H9 (cell line): ENCODE measurements around the gene ECSCR. TPM values are rescaled to one million over a fixed set of nuclear protein-coding genes. Genes with fewer than 3 reads are reported as not detected.

Experiments
- DNase-seq: peaks from one replicate; pipeline ENCODE4 v3.0.0-alpha.2; 2017
- H2AFZ ChIP-seq: one replicate; pipeline ENCODE4 v1.6.1; 2013; ENCODE audit warnings: mild to moderate bottlenecking, low read length, control low read depth, moderate library complexity
- H2AK5ac ChIP-seq: 2 replicates; pipeline ENCODE4 v1.6.1; 2013; ENCODE audit warnings: low read length, control low read depth, mixed read lengths; ENCODE audit not compliant: insufficient read length
- H2BK120ac ChIP-seq: one replicate; pipeline ENCODE4 v1.6.1; 2013; ENCODE audit warnings: low read depth, mild to moderate bottlenecking, low read length, control low read depth, inconsistent platforms; ENCODE audit not compliant: poor library complexity, severe bottlenecking
- H2BK12ac ChIP-seq: 2 replicates; pipeline ENCODE4 v1.6.1; 2013; ENCODE audit warnings: low read length, control low read depth, mixed read lengths, low read depth; ENCODE audit not compliant: insufficient read length
- H2BK15ac ChIP-seq: 2 replicates; pipeline ENCODE4 v1.6.1; 2013; ENCODE audit warnings: low read depth, low read length, control low read depth
- H2BK20ac ChIP-seq: one replicate; pipeline ENCODE4 v1.6.1; 2013; ENCODE audit warnings: low read depth, mild to moderate bottlenecking, low read length, control low read depth, inconsistent platforms; ENCODE audit not compliant: poor library complexity, severe bottlenecking
- H2BK5ac ChIP-seq: 2 replicates; pipeline ENCODE4 v1.6.1; 2013; ENCODE audit warnings: low read length, control low read depth, mixed read lengths; ENCODE audit not compliant: insufficient read length
- H3K14ac ChIP-seq: 2 replicates; pipeline ENCODE4 v1.6.1; 2013; ENCODE audit warnings: low read length, control low read depth; ENCODE audit not compliant: insufficient read depth
- H3K18ac ChIP-seq: 2 replicates; pipeline ENCODE4 v1.6.1; 2013; ENCODE audit warnings: low read depth, mild to moderate bottlenecking, mixed read lengths, low read length, control low read depth; ENCODE audit not compliant: insufficient read length
- H3K23ac ChIP-seq: 2 replicates; pipeline ENCODE4 v1.6.1; 2013; ENCODE audit warnings: low read length, control low read depth, mixed read lengths, low read depth; ENCODE audit not compliant: insufficient read length
- H3K23me2 ChIP-seq: 2 replicates; pipeline ENCODE4 v1.6.1; 2013; ENCODE audit warnings: low read depth, mild to moderate bottlenecking, mixed read lengths, low read length, control low read depth; ENCODE audit not compliant: insufficient read length, poor library complexity, severe bottlenecking
- H3K27ac ChIP-seq: 2 replicates; pipeline ENCODE4 v1.5.1; 2013; ENCODE audit warnings: low read length, control low read depth, mixed read lengths, low read depth; ENCODE audit not compliant: insufficient read length
- H3K27me3 ChIP-seq: 2 replicates; pipeline ENCODE4 v1.6.1; 2013; ENCODE audit warnings: low read length, control low read depth, inconsistent platforms; ENCODE audit not compliant: insufficient read depth
- H3K4ac ChIP-seq: 2 replicates; pipeline ENCODE4 v1.6.1; 2013; ENCODE audit warnings: low read depth, mild to moderate bottlenecking, control low read depth, inconsistent platforms, low read length, moderate library complexity
- H3K4me1 ChIP-seq: 2 replicates; pipeline ENCODE4 v1.6.1; 2013; ENCODE audit warnings: low read length, control low read depth, inconsistent platforms; ENCODE audit not compliant: insufficient read depth
- H3K4me2 ChIP-seq: 2 replicates; pipeline ENCODE4 v1.6.1; 2013; ENCODE audit warnings: low read length, control low read depth, mixed read lengths; ENCODE audit not compliant: insufficient read length, insufficient read depth
- H3K56ac ChIP-seq: 2 replicates; pipeline ENCODE4 v1.6.1; 2013; ENCODE audit warnings: low read depth, mild to moderate bottlenecking, mixed read lengths, low read length, control low read depth; ENCODE audit not compliant: insufficient read length
- H3K79me1 ChIP-seq: 2 replicates; pipeline ENCODE4 v1.6.1; 2013; ENCODE audit warnings: low read depth, mild to moderate bottlenecking, moderate library complexity, low read length, control low read depth, inconsistent platforms; ENCODE audit not compliant: insufficient read depth, poor library complexity, severe bottlenecking
- H3K79me2 ChIP-seq: 2 replicates; pipeline ENCODE4 v1.6.1; 2013; ENCODE audit warnings: low read length, control low read depth, inconsistent platforms; ENCODE audit not compliant: insufficient read depth
- H3K9ac ChIP-seq: 2 replicates; pipeline ENCODE4 v1.6.1; 2013; ENCODE audit warnings: low read length, control low read depth, mixed read lengths; ENCODE audit not compliant: insufficient read length; ENCODE audit errors: extremely low read depth
- H3K9me3 ChIP-seq: one replicate; pipeline ENCODE4 v1.6.1; 2013; ENCODE audit warnings: low read depth, low read length, inconsistent platforms; ENCODE audit not compliant: control insufficient read depth
- H3T11ph ChIP-seq: one replicate; pipeline ENCODE4 v1.6.1; 2013; ENCODE audit warnings: mild to moderate bottlenecking, low read length, control low read depth, inconsistent platforms
- H4K20me1 ChIP-seq: one replicate; pipeline ENCODE4 v1.6.1; 2013; ENCODE audit not compliant: control insufficient read depth, insufficient read length, insufficient read depth
- H4K5ac ChIP-seq: 2 replicates; pipeline ENCODE4 v1.6.1; 2013; ENCODE audit warnings: low read depth, mild to moderate bottlenecking, mixed read lengths, low read length, control low read depth; ENCODE audit not compliant: insufficient read length
- H4K8ac ChIP-seq: replicated peaks from 2 replicates; pipeline ENCODE4 v1.6.1; 2013; ENCODE audit warnings: low read length, control low read depth, mixed read lengths, low read depth; ENCODE audit not compliant: insufficient read length
- H4K91ac ChIP-seq: 2 replicates; pipeline ENCODE4 v1.6.1; 2013; ENCODE audit warnings: low read depth, mild to moderate bottlenecking, moderate library complexity, mixed read lengths, low read length, control low read depth; ENCODE audit not compliant: insufficient read length
- H3K27ac Mint-ChIP-seq, 3 experiments: 2 replicates in 2 of 3; 3 replicates in 1 of 3; pipeline ENCODE4 v1.8.0; 2020 to 2021; ENCODE audit warnings: mixed read lengths in 3 of 3, mild to moderate bottlenecking in 1 of 3, moderate library complexity in 1 of 3
- H3K27me3 Mint-ChIP-seq: 2 replicates; pipeline ENCODE4 v1.8.0; 2021; ENCODE audit warnings: low read depth, mild to moderate bottlenecking, moderate library complexity, mixed read lengths
- H3K36me3 Mint-ChIP-seq, 3 experiments: 2 replicates in 2 of 3; 3 replicates in 1 of 3; pipeline ENCODE4 v1.8.0; 2020 to 2021; ENCODE audit warnings: low read depth in 3 of 3, mixed read lengths in 3 of 3; ENCODE audit not compliant: insufficient read depth in 1 of 3
- H3K4me1 Mint-ChIP-seq, 2 experiments: 2 replicates each; pipeline ENCODE4 v1.8.0; 2020; ENCODE audit warnings: mixed read lengths in 2 of 2
- H3K4me3 Mint-ChIP-seq, 2 experiments: 2 replicates in 1 of 2; 3 replicates in 1 of 2; pipeline ENCODE4 v1.8.0; 2020 to 2021; ENCODE audit warnings: mild to moderate bottlenecking in 2 of 2, mixed read lengths in 2 of 2, moderate library complexity in 1 of 2
- H3K9me3 Mint-ChIP-seq, 2 experiments: 2 replicates in 1 of 2; 3 replicates in 1 of 2; pipeline ENCODE4 v1.8.0; 2020; ENCODE audit warnings: mild to moderate bottlenecking in 2 of 2, mixed read lengths in 2 of 2, moderate library complexity in 1 of 2
- WGBS: extraction: QIAGEN DNeasy Blood & Tissue Kit; methylation state at CpG from one replicate; pipeline ENCODE4 v1.1.7; 2013; ENCODE audit warnings: missing lambda C conversion rate, low lambda C conversion rate, mixed read lengths; ENCODE audit not compliant: insufficient read length; ENCODE audit errors: extremely low coverage; 5-methylcytosine and 5-hydroxymethylcytosine counted together
- total RNA-seq: library from RNA; stranded (reverse); gene quantifications from 2 replicates; pipeline ENCODE4 v1.2.1, GENCODE V29; 2021
- TF ChIP-seq, protein P1 (sequence below): fragments of 200-600 bp; sonication (generic); conservative IDR thresholded peaks from 3 replicates; pipeline ENCODE4 v1.8.0; 2021; ENCODE audit warnings: antibody characterized with exemption, mild to moderate bottlenecking

Gene ECSCR
- total RNA-seq, 1 experiment from 2014 or later, result 1.6 TPM

DNA sequence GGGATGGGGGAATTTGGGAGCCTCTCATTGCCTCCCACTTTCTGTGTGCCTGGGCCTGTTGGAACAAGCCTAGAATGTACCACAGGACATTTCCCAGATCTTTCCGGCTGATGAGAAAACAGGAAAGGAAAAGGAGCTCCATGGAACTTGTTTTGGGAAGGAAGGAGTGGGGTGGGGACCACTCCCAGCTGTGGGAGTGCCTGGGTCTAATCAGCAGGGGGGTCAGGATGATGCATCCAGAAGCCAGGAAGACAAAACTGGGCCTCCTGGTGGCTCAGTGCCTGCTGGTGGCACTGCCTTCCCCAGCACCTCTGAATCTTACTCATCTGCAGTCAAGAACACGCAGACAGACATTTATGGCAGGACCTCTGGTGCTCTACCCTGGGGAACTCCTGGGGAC, 11.0 kb upstream of the ECSCR start:
- TF ChIP-seq, protein P1, sequence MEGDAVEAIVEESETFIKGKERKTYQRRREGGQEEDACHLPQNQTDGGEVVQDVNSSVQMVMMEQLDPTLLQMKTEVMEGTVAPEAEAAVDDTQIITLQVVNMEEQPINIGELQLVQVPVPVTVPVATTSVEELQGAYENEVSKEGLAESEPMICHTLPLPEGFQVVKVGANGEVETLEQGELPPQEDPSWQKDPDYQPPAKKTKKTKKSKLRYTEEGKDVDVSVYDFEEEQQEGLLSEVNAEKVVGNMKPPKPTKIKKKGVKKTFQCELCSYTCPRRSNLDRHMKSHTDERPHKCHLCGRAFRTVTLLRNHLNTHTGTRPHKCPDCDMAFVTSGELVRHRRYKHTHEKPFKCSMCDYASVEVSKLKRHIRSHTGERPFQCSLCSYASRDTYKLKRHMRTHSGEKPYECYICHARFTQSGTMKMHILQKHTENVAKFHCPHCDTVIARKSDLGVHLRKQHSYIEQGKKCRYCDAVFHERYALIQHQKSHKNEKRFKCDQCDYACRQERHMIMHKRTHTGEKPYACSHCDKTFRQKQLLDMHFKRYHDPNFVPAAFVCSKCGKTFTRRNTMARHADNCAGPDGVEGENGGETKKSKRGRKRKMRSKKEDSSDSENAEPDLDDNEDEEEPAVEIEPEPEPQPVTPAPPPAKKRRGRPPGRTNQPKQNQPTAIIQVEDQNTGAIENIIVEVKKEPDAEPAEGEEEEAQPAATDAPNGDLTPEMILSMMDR, result 0 out of 3 replicates have a peak, but pooled peaks have one; percentile 9
- Mint-ChIP-seq H3K36me3 (no peaks in the 10 kb centered on the region), H3K27ac (peak overlapping the region; percentile 93 to 95 (median 93); a peak in 6 of 7 replicates), H3K9me3 (no peaks in the 10 kb centered on the region; a peak in 1 of 5 replicates), H3K27me3 (peaks cover 7% of the 10 kb centered on the region), H3K4me3 (peak overlapping the region in 1 of 2 experiments; percentile 41; a peak in 2 of 5 replicates), H3K4me1 (peaks cover 44 to 56% of the 10 kb centered on the region in 2 experiments)
- no peak overlapping the region for H3K4me2 ChIP-seq
- H2BK120ac ChIP-seq, result no peak overlapping the region
- H4K91ac ChIP-seq, result no peak overlapping the region
- no peak overlapping the region for H2BK20ac ChIP-seq
- no CpG with 5 or more reads among the region's 2 CpGs for WGBS
- H2BK5ac ChIP-seq, result no peak overlapping the region
- H3K79me2 ChIP-seq, result no peaks in the 10 kb centered on the region
- no peak overlapping the region for H2AFZ ChIP-seq
- no peaks in the 10 kb centered on the region for H3K23me2 ChIP-seq
- no peak overlapping the region for H3K27ac ChIP-seq
- no peak overlapping the region for H3K9ac ChIP-seq
- no peak overlapping the region for H2BK15ac ChIP-seq
- H2BK12ac ChIP-seq, result no peak overlapping the region
- H2AK5ac ChIP-seq, result no peak overlapping the region
- H3K4ac ChIP-seq, result no peak overlapping the region
- no peak overlapping the region for H3K18ac ChIP-seq
- H3K56ac ChIP-seq, result no peak overlapping the region
- no peaks in the 10 kb centered on the region for H3K27me3 ChIP-seq
- H3K9me3 ChIP-seq, result no peaks in the 10 kb centered on the region
- no peak overlapping the region for H3T11ph ChIP-seq
- peaks cover 5% of the 10 kb centered on the region; the same call in 1 of the 2 replicates for H3K4me1 ChIP-seq
- no peaks in the 10 kb centered on the region for H4K20me1 ChIP-seq
- no peak overlapping the region for H3K23ac ChIP-seq
- no peak for DNase-seq
- no peaks in the 10 kb centered on the region for H3K79me1 ChIP-seq
- no peak overlapping the region for H4K8ac ChIP-seq
- no peak overlapping the region for H4K5ac ChIP-seq
- peak overlapping the region; percentile 4; the same call in 1 of the 2 replicates for H3K14ac ChIP-seq
